DMS153 (cell line): Measurements from ENCODE around the gene IL24.
A peak's percentile ranks its signal among the peaks of the same experiment; 100 is the strongest.
"Not testable (repeated sequence)": the region's sequence is repeated elsewhere in the genome, so short reads cannot be mapped to it uniquely, and the experiment has no call there.

Source experiments
- DNase-seq: peaks from one replicate; lab custom pipeline; 2025; lab: John Stamatoyannopoulos, UW

The IL24 gene

DNA sequence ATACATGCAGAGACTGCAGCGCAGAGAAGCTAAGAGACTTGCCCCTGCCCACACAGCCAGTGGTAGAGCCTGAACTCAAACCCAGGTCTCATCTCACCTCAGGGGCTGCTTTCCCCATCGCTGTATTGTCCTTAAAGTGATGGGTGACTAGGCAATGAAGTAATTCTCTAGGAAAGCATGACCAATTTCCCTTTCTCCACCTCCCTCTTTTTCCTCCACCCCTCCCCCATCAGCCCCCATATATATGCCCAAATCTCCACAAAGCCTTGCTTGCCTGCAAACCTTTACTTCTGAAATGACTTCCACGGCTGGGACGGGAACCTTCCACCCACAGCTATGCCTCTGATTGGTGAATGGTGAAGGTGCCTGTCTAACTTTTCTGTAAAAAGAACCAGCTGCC is at the start of gene IL24:
Gene IL24, plus strand, starts transcription at position 269 of the 400 bp plus-strand sequence. CDS start 390 bp downstream, outside the sequence.
- no peak for DNase-seq

DNA sequence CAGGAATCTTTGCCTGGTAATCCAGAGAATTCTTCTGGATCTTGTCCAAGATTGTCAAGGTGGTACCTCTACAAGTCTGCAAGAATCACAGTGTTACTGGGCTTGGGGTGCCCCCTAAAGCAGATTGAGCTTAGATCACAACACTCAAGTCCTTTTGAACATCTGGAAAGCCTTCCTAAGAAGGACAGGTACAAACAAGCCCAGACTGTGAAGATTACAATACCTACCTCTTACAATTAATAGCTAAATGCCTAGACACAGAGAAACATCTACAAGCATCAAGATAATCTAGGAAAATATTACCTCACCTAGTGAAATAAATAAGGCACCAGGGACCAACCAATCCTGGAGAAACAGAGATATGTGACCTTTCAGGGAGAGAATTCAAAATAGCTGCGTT is 49.3 kb upstream of the IL24 start:
- DNase-seq = no peak

- no peak for DNase-seq
These were observed 46.8 kb upstream of the IL24 start for GRCh38 chr1:206850401-206850800.

GRCh38 chr1:206851341-206852010 is 45.8 kb upstream of the IL24 start:
- DNase-seq = no peak

- DNase-seq = not testable (repeated sequence)
These were observed 44.6 kb upstream of the IL24 start for GRCh38 chr1:206852662-206853061.

GRCh38 chr1:206853696-206854095 is 43.5 kb upstream of the IL24 start:
- not testable (repeated sequence) for DNase-seq

DNA sequence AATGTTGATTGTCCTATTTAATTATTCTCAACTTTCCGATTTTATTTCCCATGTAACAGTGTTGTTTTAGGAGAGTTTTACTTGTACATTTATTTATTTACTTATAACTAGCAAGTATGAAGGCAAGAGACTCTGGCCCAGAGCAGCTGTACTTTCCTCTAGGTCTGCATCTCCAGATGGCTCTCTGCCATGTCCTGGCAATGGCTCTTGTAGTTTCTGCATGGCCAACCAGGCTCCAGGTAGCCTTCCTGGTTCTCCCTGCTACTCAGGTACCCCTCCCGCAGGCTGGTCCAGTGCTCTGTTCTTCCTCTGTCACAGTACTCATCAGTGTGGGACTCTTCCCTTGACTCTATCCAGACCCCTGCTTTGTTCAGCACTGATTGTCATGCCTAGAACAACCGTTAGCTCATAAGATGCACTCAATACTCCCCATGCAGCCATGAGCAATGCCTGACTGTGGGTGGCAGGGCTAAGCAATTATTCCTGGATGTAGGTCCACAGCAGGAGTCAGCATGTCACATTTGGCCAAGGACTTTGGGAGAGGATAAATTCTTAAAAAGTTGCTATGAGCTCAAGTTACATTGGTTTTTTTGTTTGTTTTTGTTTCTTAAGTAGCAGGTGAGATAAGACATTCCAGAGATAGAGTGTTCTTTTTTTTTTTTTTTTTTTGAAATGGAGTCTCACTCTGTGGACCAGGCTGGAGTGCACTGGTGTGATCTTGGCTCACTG is 42.7 kb upstream of the IL24 start:
- no peak for DNase-seq

DNA sequence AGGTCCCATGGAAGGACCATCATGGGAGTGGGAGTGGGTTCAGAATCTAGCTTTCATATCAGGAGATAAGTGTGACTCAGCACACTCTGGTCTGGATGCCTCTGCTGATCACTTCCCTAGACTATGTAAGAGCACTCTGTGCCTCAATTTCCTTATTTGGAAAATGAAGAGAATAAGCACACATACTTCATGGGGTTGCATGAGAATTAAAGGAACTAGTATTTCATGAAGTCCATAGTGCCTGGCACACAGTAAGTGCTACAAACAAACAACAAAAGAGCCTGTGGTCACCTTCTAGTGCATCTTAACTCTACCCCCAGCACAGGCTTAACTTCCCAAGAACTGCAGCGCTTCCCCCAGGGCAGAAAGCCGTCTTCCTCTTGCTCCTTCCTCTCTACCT is 41.4 kb upstream of the IL24 start:
- no peak for DNase-seq

DNA sequence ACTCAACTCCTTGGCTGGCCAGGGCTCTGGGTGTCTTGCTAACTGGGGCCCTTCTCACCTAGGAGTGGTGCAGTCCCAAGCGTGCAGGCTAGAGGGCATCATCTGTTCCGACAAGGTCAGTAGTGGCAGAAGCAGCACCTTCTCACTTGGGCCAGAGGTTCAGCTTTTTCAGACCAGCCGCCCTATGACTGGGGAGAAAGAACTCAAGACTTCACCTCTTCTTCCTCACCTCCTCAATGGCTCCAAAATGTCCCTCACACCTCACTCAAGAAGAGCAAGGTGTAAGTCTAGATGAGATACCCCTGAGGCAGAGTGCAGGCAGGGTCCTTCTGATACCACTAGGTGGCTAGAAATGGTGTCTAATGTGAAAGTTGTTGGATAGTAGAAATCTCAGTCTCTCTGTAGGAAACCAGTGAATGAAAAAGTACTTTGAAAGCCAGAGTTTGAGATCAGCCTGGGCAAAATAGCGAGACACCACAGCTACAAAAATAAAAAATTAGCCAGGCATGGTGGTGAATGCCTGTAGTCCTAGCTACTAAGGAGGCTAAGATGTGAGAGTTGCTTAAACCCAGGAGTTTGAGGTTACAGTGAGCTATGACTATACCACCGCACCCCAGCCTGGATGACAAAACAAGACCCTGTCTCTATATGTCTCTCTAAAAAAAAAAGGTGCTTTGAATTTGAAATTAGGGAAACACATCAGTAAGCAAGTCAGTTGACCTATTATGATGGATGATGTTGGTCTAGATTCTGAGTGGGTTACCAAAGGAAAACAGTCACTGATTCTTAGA is 40.4 kb upstream of the IL24 start:
- no peak for DNase-seq

DNA sequence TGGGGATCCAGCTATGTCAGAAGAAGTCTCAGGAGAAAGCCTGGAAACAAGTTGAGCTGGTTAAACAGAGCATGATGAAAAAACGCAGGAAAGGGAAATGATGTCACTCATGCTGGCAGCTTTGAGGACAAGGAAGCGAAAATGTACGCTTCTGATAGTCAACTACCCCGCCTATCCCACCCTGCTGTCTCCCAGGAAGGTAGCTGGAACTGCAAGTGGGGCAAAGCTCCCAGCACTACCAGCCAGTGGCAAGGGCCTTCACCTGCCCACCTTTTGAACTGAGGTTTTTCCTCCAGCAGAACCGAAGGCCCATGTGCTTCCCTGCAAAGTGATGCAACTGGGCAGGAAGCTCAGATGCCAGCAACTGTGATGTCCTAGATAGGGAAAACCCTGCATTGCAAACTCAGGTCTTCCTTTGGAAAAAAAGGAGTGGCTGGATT is 38.1 kb upstream of the IL24 start:
- no peak for DNase-seq

DNA sequence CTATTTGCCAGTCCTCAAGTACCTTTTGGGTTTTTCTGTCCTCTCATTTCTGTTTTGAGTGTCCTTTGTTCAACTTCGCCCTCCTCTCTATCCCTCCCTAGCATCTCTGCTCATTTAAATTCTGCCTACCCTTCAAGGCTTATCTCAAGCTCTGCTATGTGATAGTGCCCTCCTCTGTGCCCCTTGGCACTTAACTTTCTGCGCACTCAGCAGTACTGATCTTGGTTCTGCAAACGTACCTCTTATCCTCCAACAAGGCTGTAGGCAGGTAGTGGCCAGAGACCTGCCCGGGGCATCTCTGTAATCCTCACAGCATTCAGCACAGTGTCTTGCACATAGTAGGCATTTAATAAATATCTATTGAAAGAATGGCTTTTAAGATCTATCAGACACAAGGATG is 37.1 kb upstream of the IL24 start:
- DNase-seq = no peak

DNA sequence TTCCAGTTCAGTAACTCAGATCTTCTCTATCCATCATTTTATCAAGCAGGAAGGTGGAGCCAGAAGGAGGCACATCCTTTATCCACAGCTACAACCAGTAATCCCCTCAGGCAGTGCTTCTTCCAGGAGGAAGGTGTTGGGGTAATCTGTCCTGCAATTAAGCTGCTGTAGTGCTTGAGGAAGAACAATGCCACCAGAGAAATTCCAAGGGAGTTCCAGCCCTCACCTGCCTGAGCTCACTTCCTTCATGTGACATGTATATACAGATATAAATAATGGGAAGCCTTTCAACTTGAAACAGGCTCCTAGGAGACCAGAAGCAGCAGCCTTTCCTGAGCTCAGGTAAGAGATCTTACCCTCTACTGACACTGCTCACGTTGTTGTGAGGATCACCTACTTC is 34.0 kb upstream of the IL24 start:
- peak; percentile 19 for DNase-seq

DNA sequence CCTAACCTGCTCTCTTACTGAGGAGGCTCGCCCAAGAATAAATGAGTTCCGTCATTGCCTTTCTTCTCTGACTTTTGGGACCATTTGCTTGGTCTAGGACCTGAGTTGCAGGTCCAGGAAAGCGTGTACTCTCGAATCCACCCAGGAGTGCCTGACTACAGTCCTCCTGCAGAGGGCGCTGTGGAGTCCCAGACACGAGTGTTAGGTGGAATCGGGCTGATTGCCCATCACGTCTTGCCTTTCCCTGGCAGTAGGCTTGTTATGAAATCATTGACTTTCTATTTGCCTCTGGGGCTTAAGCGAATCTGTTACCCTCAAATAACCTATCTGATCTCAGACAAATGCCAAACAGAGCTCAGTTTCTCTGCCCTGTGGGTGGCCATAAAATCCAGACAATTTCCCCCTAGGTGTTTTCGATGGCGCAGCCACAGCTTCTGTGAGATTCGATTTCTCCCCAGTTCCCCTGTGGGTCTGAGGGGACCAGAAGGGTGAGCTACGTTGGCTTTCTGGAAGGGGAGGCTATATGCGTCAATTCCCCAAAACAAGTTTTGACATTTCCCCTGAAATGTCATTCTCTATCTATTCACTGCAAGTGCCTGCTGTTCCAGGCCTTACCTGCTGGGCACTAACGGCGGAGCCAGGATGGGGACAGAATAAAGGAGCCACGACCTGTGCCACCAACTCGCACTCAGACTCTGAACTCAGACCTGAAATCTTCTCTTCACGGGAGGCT is 32.1 kb upstream of the IL24 start, which contains the start of gene IL20:
Gene IL20, plus strand, starts transcription at position 685 of the 733 bp plus-strand sequence. CDS start 230 bp downstream, outside the sequence.
- peak; percentile 77 for DNase-seq

DNA sequence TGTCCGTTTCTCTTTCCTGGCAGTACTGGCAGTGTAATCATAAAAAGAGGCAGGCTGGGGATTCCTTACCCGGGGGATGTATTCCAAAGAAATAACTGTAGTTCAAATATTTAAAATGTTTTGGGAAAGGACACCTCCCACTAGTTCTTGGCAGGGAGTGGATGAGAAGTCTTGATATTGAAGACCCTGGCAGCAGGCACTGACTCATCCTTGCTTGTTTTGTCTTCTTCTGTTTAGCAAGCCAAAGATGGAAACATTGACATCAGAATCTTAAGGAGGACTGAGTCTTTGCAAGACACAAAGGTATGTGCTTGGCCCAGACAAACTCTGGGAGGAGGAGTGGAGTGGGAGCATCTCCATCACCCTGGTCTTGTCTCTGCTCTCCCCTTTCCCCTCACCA is 31.2 kb upstream of the IL24 start:
- DNase-seq = no peak

GRCh38 chr1:206867239-206867638 is 30.0 kb upstream of the IL24 start:
- no peak for DNase-seq

DNA sequence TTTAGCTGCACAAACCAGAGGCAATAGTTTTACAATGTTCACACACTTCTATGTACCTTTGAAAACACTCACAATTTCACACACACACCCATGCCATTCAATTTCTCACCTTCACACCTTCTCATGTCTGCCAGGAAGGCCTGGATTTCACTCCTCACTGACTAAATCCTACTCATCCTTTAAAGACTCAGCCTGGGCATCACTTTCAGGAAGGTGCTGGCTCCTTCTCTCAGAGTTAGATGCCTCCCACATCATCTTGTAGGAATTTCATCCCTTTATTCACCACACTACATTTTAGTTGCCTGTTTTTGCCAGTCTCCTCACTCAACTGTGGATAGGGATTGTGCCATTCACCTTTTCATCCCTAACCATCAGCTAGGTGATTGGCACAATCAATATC is 29.5 kb upstream of the IL24 start:
- DNase-seq = no peak

GRCh38 chr1:206868264-206868663 is 29.0 kb upstream of the IL24 start:
- DNase-seq = no peak

- no peak for DNase-seq
These were observed 25.1 kb upstream of the IL24 start for GRCh38 chr1:206872139-206872538.

DNA sequence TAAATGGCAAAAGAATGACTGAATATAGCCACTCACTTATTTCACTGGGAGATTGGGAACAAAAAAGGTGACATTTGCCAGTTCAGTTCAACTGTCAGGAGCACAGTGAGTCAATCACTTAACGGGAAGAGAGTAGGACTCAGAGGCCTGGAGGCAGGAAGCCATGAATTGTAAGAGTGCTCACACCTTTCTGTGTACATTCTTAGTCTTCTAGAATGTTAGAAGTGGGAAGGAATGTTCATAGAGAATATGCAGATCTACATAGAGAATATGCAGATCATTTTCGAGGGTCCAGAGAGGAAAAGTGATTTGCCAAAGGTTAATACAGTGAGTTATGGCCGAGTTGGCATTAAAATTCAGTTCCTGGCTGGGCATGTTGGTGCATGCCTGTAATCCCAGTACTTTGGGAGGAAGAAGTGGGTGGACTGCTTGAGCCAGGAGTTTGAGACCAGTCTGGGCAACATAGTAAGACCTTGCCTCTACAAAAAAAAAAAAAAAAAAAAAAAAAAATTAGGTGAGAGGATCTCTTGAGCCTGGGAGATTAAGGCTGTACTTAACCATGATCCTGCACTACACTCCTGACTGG is 23.5 kb upstream of the IL24 start:
- DNase-seq = no peak

- DNase-seq = no peak
These were observed 21.4 kb upstream of the IL24 start for GRCh38 chr1:206875752-206876377.

DNA sequence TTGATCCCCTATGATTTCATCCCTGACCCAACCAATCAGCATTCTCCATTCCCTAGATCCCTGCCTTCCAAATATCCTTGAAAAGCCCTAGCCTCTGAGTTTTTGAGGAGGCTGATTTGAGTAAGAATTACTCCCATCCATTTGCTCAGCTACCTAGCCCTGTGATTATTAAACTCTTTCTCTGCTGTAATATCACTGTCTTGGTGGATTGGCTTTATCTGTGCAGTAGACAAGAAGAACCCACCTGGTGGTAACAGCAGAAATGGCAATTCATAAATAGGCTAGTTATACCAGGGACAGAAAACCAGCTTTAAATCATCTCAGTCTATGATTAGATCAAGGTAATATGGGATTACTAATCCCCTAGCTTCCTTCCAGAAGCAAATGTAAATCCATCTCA is 18.8 kb upstream of the IL24 start:
- no peak for DNase-seq
